IPS-20b (cell line): ENCODE results near the gene APCDD1L.

Source experiments
- H3K27ac ChIP-seq: one replicate; pipeline ENCODE4 v1.5.1; 2013; ENCODE audit warnings: low read length
- H3K27me3 ChIP-seq: 2 replicates; pipeline ENCODE4 v1.6.1; 2013; ENCODE audit warnings: mild to moderate bottlenecking, low read length, inconsistent platforms; ENCODE audit not compliant: insufficient read depth
- H3K36me3 ChIP-seq: 2 replicates; pipeline ENCODE4 v1.6.1; 2013; ENCODE audit warnings: low read depth, mild to moderate bottlenecking, inconsistent platforms, low read length, moderate library complexity; ENCODE audit not compliant: insufficient read depth
- H3K4me1 ChIP-seq: 2 replicates; pipeline ENCODE4 v1.6.1; 2013; ENCODE audit warnings: mild to moderate bottlenecking, control low read depth, inconsistent platforms, low read length, moderate library complexity; ENCODE audit not compliant: insufficient read depth
- H3K4me3 ChIP-seq: 2 replicates; pipeline ENCODE4 v1.5.1; 2013; ENCODE audit warnings: mild to moderate bottlenecking, low read length, inconsistent platforms
- H3K9ac ChIP-seq: 2 replicates; pipeline ENCODE4 v1.6.1; 2013; ENCODE audit warnings: low read depth, mild to moderate bottlenecking, inconsistent platforms, low read length, moderate library complexity
- H3K9me3 ChIP-seq: 2 replicates; pipeline ENCODE4 v1.6.1; 2013; ENCODE audit warnings: mild to moderate bottlenecking, low read depth, low read length, inconsistent platforms; ENCODE audit not compliant: insufficient read depth

Gene APCDD1L

DNA sequence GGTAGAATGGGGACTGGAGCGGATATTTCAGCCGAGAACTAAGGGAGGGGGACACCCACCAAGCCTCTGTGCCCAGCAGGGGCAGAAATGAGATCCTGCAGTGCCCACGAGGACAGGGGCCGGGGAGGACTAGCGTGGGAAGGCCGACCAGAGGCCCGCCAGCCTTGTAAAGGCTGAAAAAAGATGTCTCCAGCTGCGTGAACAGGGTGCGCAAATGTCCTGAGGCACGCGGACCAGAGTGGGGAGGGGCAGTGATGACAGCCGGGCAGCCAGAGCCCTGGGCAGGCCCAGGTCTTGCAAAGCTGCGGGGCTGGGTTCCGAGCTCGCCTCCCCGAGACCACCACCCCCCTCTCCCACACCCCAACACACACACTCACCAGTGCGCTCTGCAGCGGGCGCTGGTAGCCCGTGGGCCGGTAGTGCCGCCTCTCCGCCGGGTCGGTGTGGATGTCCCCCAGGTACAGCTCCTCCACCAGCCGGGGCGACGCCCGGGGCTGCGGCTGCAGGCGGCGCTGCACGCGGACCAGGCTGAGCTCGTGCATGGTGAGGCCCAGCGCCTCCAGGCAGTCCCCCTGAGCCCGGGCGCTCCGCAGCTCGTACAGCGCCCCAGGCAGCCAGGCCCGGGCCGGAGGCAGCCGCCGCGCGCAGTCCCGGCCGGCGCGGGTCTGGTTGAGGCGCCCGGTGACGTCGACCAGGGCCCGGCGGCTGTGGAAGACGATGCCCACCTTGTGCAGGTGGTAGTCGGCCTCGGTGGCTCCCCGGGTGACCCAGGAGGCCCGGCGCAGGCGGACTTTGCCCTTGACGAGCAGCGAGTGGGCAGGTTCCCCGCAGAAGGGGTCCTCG is 48.2 kb downstream of the APCDD1L start:
- Histone ChIP-seq H3K9me3 (no peaks in the 10 kb centered on the region), H3K9ac (no peak overlapping the region), H3K4me1 (no peaks in the 10 kb centered on the region), H3K4me3 (no peak overlapping the region), H3K27ac (no peak overlapping the region), H3K36me3 (no peaks in the 10 kb centered on the region), H3K27me3 (no peaks in the 10 kb centered on the region)

DNA sequence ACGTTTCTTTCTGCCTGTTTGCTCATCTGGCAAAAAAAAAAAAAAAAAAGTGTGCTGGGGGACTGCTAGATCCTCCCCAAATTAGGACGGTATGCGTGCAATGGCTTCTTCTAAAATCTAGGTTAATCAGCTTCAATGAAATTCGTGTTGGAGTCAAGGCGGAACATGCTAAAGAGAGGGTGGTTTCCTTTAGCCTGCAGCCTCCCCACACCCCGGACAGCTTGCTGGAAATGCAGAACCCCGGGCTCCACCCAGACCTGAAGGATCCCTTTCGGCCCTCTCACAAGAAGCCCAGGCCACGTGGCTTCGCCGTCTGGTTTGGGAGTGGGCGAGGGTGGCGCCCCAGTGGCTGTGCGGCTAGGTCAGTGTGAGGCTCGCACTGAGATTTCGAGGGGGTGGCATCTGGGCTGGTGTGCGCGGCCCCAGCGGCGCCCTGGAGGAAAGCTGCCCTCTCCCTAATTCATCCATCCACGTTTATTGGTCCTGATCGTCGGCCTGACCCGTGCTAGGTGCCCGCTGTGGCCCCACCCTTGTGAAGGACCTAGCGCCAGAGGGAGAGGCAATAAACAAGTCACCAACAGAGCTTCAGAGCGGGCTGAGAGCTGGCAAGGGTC is 49.0 kb downstream of the APCDD1L start:
- H3K36me3 ChIP-seq, result no peaks in the 10 kb centered on the region
- no peak overlapping the region for H3K4me3 ChIP-seq
- H3K4me1 ChIP-seq, result no peaks in the 10 kb centered on the region
- no peaks in the 10 kb centered on the region for H3K27me3 ChIP-seq
- H3K9ac ChIP-seq, result no peak overlapping the region
- H3K27ac ChIP-seq, result no peak overlapping the region
- no peaks in the 10 kb centered on the region for H3K9me3 ChIP-seq

DNA sequence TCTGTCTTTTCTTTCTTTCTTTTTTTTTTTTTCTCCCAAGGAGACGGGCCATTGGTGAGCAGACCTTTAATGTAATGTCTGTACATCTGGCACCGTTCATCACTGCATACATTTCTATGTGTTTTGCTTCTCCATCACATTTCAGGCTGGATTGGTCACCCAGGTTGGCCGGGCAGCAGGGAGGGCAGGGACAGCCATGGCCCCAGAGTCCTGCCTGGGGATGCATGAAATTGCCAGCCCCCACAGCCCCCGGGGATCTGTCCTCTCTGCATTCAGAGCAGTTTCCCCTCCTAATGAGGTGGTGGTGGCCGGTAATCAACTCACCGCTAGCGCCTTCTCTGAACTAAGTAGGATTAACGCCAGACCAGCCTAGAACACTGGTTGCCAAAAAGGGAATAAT is 50.4 kb downstream of the APCDD1L start:
- Histone ChIP-seq H3K9me3 (no peaks in the 10 kb centered on the region), H3K36me3 (no peaks in the 10 kb centered on the region), H3K4me3 (no peak overlapping the region), H3K4me1 (no peaks in the 10 kb centered on the region), H3K27ac (no peak overlapping the region), H3K9ac (no peak overlapping the region), H3K27me3 (no peaks in the 10 kb centered on the region)

DNA sequence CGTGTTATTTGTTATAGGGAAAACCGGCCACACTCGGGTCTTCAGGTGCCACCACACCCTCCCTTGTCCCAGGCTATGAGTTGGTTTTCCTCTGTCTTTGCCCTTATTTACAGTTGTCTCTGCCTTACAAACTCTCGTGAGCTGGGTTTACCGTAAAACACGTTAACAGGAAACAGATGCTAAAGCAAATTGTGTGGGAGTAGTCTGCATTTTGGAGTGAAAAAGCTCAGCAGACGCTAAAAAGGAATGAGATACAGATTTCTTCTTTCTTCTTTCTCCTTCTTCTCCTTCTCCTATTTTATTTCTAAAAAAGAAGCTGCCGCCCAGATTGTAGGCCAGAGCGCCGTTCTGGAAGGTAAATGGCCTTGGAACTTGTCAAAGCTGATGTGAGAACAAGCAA is 51.9 kb downstream of the APCDD1L start:
- no peaks in the 10 kb centered on the region for H3K4me1 ChIP-seq
- H3K4me3 ChIP-seq, result no peak overlapping the region
- H3K9me3 ChIP-seq, result no peaks in the 10 kb centered on the region
- no peak overlapping the region for H3K9ac ChIP-seq
- H3K36me3 ChIP-seq, result no peaks in the 10 kb centered on the region
- H3K27ac ChIP-seq, result no peak overlapping the region
- no peaks in the 10 kb centered on the region for H3K27me3 ChIP-seq

DNA sequence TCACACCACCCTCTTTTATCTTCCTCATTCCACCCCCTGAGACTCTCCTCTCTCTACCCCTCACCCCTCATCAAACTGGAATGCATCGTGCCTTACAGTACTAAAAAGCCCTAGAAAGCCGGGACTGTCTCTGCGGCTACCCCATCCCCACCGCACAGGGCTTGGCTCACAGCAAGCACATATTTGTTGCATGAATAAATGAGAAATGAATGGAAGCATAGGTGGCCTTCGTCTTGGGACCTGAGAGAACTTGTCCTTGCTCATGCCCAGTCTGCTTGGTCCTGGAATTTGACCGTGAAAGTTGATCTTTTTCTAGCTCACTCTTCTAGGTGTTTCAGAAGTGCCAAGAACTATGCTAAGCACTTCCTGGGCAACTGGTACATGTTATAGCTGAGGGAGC is 53.3 kb downstream of the APCDD1L start:
- Histone ChIP-seq H3K27ac (no peak overlapping the region), H3K4me3 (no peak overlapping the region), H3K9me3 (no peaks in the 10 kb centered on the region), H3K27me3 (no peaks in the 10 kb centered on the region), H3K9ac (no peak overlapping the region), H3K36me3 (no peaks in the 10 kb centered on the region), H3K4me1 (no peaks in the 10 kb centered on the region)

DNA sequence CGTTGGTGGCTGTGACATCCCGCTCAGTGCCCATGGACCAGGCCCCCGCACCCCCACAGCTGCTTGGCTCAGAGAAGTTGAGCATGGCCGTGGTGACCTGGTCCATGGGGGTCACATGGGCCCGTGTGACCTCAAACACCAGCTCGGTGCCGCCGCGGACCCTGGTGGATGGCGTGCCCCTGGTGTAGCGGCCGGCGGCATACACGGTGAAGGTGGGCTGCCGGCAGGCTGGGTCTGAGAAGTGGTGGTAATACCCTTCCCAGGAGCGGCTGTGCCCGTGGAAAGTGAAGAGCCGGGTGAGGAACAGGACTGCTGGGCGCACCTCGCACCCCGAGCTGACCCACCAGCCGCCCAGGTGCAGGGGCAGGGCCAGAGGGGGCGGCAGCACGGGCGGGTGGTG is 54.1 kb downstream of the APCDD1L start:
- no peaks in the 10 kb centered on the region for H3K4me1 ChIP-seq
- no peaks in the 10 kb centered on the region for H3K27me3 ChIP-seq
- H3K9me3 ChIP-seq, result no peaks in the 10 kb centered on the region
- no peak overlapping the region for H3K27ac ChIP-seq
- no peak overlapping the region for H3K4me3 ChIP-seq
- H3K36me3 ChIP-seq, result no peaks in the 10 kb centered on the region
- no peak overlapping the region for H3K9ac ChIP-seq

DNA sequence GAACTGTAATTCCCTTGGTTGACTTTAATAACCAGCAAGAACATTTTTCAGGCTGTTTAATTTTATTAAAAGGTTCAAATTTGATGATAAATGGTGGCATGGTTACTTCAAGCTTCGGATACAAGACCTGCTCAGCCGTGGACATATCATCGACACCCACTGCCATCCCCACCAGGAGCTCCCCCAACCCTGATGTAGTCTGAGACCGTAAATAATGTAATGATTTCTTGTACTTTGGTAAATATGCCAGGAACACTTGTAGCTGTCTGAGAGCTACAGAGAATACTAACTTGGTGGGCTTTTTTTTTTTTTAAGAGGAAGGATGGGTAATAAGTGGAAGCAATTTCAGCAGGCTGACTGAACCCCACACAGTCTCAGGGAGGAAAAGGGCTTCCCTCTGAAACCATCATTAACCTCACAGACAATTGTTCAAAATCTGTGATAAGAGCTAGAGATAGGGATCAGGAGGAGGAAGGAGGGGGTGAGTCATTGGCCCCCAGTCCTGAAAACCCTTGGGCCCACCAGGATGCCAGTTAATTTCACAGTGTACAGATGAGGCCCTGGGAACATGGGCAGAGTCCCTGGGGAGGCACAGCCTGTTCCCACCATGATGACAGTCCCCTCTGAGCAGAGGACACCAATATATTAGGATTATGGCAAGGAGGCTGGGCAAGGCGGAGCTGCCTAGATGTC is 56.0 kb downstream of the APCDD1L start:
- Histone ChIP-seq H3K36me3 (no peaks in the 10 kb centered on the region), H3K27me3 (no peaks in the 10 kb centered on the region), H3K9ac (no peak overlapping the region), H3K9me3 (no peaks in the 10 kb centered on the region), H3K4me1 (no peaks in the 10 kb centered on the region), H3K4me3 (no peak overlapping the region), H3K27ac (no peak overlapping the region)

DNA sequence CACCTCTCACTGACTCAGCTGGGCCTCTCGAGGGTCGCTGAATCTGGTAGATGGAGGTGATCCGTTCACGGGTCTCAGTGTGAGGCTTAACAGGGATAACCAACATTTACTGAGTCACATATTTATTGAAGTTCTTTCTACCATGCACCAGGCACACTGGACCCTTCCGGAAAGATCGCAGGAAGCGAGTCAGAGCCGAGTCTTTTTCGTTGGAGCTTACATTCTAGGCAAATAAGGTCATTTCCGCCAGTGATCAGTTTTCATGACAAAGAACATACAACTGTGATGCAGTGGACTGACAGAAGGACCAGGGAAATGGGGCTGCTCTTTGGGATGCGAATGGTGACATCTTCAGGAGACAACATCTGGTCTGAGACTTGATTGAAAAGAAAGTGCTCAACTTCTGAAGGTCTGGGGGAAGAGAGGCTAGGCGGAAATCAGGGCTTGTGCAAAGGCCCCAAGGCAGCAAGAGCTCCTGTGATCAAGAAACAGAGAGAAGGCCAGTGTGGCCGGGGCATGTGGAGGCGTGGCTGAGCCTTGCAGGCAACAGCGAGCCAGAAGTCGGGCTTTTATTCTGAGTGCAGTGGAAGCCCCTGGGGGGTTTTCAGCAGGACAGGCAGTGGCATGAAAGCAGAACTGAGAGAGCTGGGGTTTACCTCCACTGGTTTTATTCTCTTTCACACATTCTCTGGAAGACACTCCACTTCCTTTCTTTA is 56.7 kb downstream of the APCDD1L start:
- H3K36me3 ChIP-seq, result no peaks in the 10 kb centered on the region
- H3K27ac ChIP-seq, result no peak overlapping the region
- no peaks in the 10 kb centered on the region; the same call in 1 of the 2 replicates for H3K4me1 ChIP-seq
- no peak overlapping the region for H3K9ac ChIP-seq
- no peak overlapping the region for H3K4me3 ChIP-seq
- H3K9me3 ChIP-seq, result no peaks in the 10 kb centered on the region
- no peaks in the 10 kb centered on the region for H3K27me3 ChIP-seq

DNA sequence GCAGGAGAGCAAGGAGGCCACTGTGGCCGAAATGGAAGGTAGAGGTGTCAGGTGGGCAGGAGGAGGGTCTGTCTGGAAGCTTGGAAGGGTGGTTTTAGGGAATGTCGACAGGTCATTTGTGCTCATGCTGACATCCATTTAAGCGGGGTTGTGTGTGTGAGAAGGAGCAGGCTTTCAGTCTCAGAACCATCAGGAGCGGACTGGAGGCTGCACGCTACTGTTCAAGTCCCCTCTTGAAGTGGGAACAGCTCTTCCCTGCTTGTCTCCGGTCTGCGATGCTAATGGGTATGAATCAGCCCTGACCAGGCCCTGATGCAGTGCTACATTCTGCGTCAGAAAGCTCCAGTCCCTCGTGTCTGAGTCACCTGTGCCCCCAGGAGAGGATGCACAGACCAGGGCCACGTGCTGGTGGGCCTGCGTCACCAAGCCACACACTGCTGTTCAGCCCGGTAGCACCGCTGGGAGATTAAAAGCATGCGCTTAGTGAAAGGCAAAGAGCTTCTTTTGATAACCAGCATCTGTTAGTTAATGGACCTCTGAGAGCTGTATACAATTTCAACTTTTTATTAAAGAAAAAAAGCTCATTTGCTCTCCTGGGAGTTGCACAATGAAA is 58.0 kb downstream of the APCDD1L start:
- Histone ChIP-seq H3K9me3 (no peaks in the 10 kb centered on the region), H3K27ac (no peak overlapping the region), H3K4me1 (peaks cover 10% of the 10 kb centered on the region; the same call in 1 of the 2 replicates), H3K4me3 (no peak overlapping the region), H3K36me3 (no peaks in the 10 kb centered on the region), H3K9ac (no peak overlapping the region), H3K27me3 (no peaks in the 10 kb centered on the region)

DNA sequence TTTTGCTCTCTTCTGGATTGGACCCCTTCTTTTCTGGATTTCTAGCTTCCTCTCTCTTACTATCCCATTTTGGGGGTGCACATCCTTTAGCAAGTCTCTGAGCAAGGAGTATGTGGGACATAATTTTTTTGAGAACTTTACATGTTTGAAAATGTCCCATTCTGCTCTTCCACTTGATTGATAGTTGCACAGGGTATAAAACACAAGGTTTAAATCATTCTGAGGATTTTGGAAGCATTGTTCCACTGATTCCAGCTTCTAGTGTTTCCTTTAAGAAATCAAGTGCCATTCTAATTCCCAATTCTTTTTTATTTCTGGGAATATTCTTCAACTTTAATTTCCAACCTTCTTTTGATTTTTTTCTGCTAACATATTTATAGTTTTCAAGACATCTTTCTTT is 60.7 kb downstream of the APCDD1L start:
- no peaks in the 10 kb centered on the region for H3K9me3 ChIP-seq
- H3K36me3 ChIP-seq, result no peaks in the 10 kb centered on the region
- no peak overlapping the region for H3K9ac ChIP-seq
- H3K4me1 ChIP-seq, result peaks cover 10% of the 10 kb centered on the region; the same call in 1 of the 2 replicates
- H3K4me3 ChIP-seq, result no peak overlapping the region
- no peaks in the 10 kb centered on the region for H3K27me3 ChIP-seq
- H3K27ac ChIP-seq, result no peak overlapping the region

DNA sequence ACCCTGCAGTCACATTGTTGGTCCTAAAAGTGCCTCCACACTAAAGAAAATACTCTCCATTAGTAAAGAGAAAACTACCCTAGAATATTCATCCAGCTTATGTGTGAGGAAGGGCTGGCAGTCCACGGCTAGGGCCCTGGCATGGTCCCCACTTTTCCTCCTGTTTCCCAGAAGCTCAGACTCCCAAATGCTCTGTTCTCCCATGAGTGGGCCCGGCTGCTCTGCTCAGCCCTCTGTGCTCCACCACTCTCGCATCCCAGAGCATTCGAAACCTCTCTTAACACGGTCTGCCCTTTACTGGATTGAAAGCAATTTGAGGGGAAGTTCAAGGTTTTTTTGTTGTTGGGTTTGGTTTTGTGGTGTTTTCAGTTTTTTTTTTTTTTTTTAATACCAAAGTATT is 61.8 kb downstream of the APCDD1L start:
- Histone ChIP-seq H3K4me1 (peaks cover 10% of the 10 kb centered on the region; the same call in 1 of the 2 replicates), H3K27ac (no peak overlapping the region), H3K27me3 (no peaks in the 10 kb centered on the region), H3K9ac (peak overlapping the region; percentile 28; the same call in 1 of the 2 replicates), H3K9me3 (no peaks in the 10 kb centered on the region), H3K4me3 (0 out of 2 replicates have a peak overlapping the region, but pooled peaks have one; percentile 11), H3K36me3 (peaks cover 4% of the 10 kb centered on the region; the same call in 1 of the 2 replicates)
